B cell (primary cell): Measurements from ENCODE around the gene RGS19. TPM values are rescaled to one million over a fixed set of nuclear protein-coding genes. Genes with fewer than 3 reads are reported as not detected.

ENCODE experiments used
- ATAC-seq: fragments of 200-7000 bp; cut with Tn5 transposase; one replicate; pipeline ENCODE4 v1.10.0; 2021; ENCODE audit warnings: low read depth, mild to moderate bottlenecking, moderate number of reproducible peaks, moderate library complexity
- CTCF ChIA-PET: fragments of 350-600 bp; sonication (Branson Sonifier 250); formaldehyde crosslinking; loops from one replicate; lab custom pipeline; 2021; ENCODE audit warnings: antibody characterized with exemption, inconsistent platforms; lab: Charles Lee
- POLR2A ChIA-PET: fragments of 350-600 bp; sonication (Branson Sonifier 250); formaldehyde crosslinking; loops from one replicate; lab custom pipeline; 2021; ENCODE audit warnings: antibody characterized with exemption; lab: Charles Lee
- DNase-seq: peaks from one replicate; pipeline ENCODE4 v3.0.0; 2013
- H2AFZ ChIP-seq: 2 replicates; pipeline ENCODE4 v1.6.1; 2012; ENCODE audit warnings: mild to moderate bottlenecking, low read depth, low read length; ENCODE audit not compliant: insufficient read depth, poor library complexity, severe bottlenecking
- H3K27ac ChIP-seq, 2 donors: 1 replicate in 1 of 2; 2 replicates in 1 of 2; pipeline ENCODE4 v1.5.1; 2012 to 2013; ENCODE audit warnings: low read length in 2 of 2, mild to moderate bottlenecking in 2 of 2, moderate library complexity in 1 of 2
- H3K27me3 ChIP-seq, 4 experiments: fragments of 200-600 bp in 1 of 4; sonication (generic) in 1 of 4; replicated peaks in 1 of 4; 1 replicate in 2 of 4; 2 replicates in 2 of 4; pipeline versions ENCODE4 v1.6.1 to v1.7.0; 2013 to 2016; ENCODE audit warnings: low read length in 3 of 4, mild to moderate bottlenecking in 2 of 4, mixed read lengths in 1 of 4, moderate library complexity in 1 of 4; ENCODE audit not compliant: insufficient read depth in 4 of 4, control insufficient read depth in 3 of 4; ENCODE audit errors: control extremely low read depth in 1 of 4
- H3K36me3 ChIP-seq, 2 experiments: replicated peaks in 1 of 2; 1 replicate in 1 of 2; 2 replicates in 1 of 2; pipeline versions ENCODE4 v1.6.1 to v1.7.1; 2013; ENCODE audit warnings: low read length in 1 of 2; ENCODE audit not compliant: insufficient read depth in 2 of 2, control insufficient read depth in 1 of 2; ENCODE audit errors: control extremely low read depth in 1 of 2, extremely low read depth in 1 of 2
- H3K4me1 ChIP-seq, 2 donors: fragments of 200-600 bp in 1 of 2; sonication (generic) in 1 of 2; 1 replicate in 1 of 2; 2 replicates in 1 of 2; pipeline versions ENCODE4 v1.5.1 to v1.6.1; 2013 to 2017; ENCODE audit warnings: low read length in 2 of 2; ENCODE audit not compliant: control insufficient read depth in 2 of 2, insufficient read depth in 2 of 2
- H3K4me2 ChIP-seq: replicated peaks from 2 replicates; pipeline ENCODE3; 2012; ENCODE audit warnings: mild to moderate bottlenecking, low read depth, low read length; ENCODE audit not compliant: poor library complexity, severe bottlenecking
- H3K4me3 ChIP-seq, 5 experiments: fragments of 200-600 bp in 1 of 5; sonication (generic) in 1 of 5; 1 replicate in 3 of 5; 2 replicates in 2 of 5; pipeline versions ENCODE4 v1.5.1 to v1.7.0; 2011 to 2016; ENCODE audit warnings: low read length in 4 of 5, mild to moderate bottlenecking in 4 of 5, low read depth in 2 of 5, control low read depth in 1 of 5, moderate library complexity in 1 of 5; ENCODE audit not compliant: insufficient read depth in 1 of 5; ENCODE audit errors: control extremely low read depth in 1 of 5, extremely low read depth in 1 of 5
- H3K79me2 ChIP-seq: fragments of 200-600 bp; sonication (generic); one replicate; pipeline ENCODE4 v1.6.0; 2016; ENCODE audit warnings: low read length; ENCODE audit not compliant: control insufficient read depth, insufficient read depth
- H3K9ac ChIP-seq: fragments of 200-600 bp; sonication (generic); 2 replicates; pipeline ENCODE4 v1.6.1; 2017; ENCODE audit warnings: mild to moderate bottlenecking, low read length, moderate library complexity
- H3K9me3 ChIP-seq, 3 donors: one replicate each; pipeline versions ENCODE4 v1.6.1 to v1.7.1; 2013; ENCODE audit warnings: low read length in 2 of 3; ENCODE audit not compliant: control insufficient read depth in 2 of 3, insufficient read depth in 1 of 3; ENCODE audit errors: control extremely low read depth in 1 of 3
- H4K20me1 ChIP-seq: 2 replicates; pipeline ENCODE4 v1.6.0; 2012; ENCODE audit warnings: mild to moderate bottlenecking, low read length; ENCODE audit not compliant: insufficient read depth, control insufficient read depth, poor library complexity, severe bottlenecking
- H3K27ac Mint-ChIP-seq: one replicate; pipeline ENCODE4 v1.8.0; 2021; ENCODE audit warnings: mixed read lengths
- H3K27me3 Mint-ChIP-seq: one replicate; pipeline ENCODE4 v1.8.0; 2021; ENCODE audit warnings: mixed read lengths
- H3K4me1 Mint-ChIP-seq: one replicate; pipeline ENCODE4 v1.8.0; 2021; ENCODE audit warnings: mixed read lengths
- H3K4me3 Mint-ChIP-seq: one replicate; pipeline ENCODE4 v1.8.0; 2021; ENCODE audit warnings: mixed read lengths
- H3K9me3 Mint-ChIP-seq: one replicate; pipeline ENCODE4 v1.8.0; 2022; ENCODE audit warnings: mixed read lengths; ENCODE audit not compliant: insufficient read depth
- EZH2 ChIP-seq: IDR thresholded peaks from 2 replicates; pipeline ENCODE4 v1.6.1; 2012; ENCODE audit warnings: borderline replicate concordance, low read depth, mild to moderate bottlenecking, moderate library complexity, low read length; ENCODE audit not compliant: insufficient read depth, poor library complexity, severe bottlenecking
- WGBS: methylation state at CpG from one replicate; pipeline ENCODE4 v1.1.5; 2013; ENCODE audit warnings: missing lambda C conversion rate; ENCODE audit not compliant: insufficient coverage; 5-methylcytosine and 5-hydroxymethylcytosine counted together
- intact Hi-C: fragments of 100-400 bp; cut with micrococcal nuclease; formaldehyde crosslinking; loops from one replicate; pipeline ENCODE4 v1.10.0; 2022
- polyA plus RNA-seq: library from polyadenylated mRNA; depleted of rRNA; stranded (reverse); fragments of >200 nt; gene quantifications from 2 replicates; pipeline ENCODE4 v1.2.3, GENCODE V29; 2012
- total RNA-seq, 2 donors: library from RNA; stranded (reverse); fragments of 120-200 nt in 1 of 2; gene quantifications; 1 replicate in 1 of 2; 2 replicates in 1 of 2; pipeline versions ENCODE4 v1.2.3 to v1.2.4, GENCODE V29; 2013 to 2022
- TF ChIP-seq, protein P1 (sequence below): fragments of 200-600 bp; IDR thresholded peaks from one replicate; pipeline ENCODE4 v1.8.0; 2022; ENCODE audit warnings: antibody characterized with exemption, mild to moderate bottlenecking

Gene RGS19
- total and polyA plus RNA-seq, 2 donors (not counting 1 experiment from before 2014, with no cell fraction given): 69.4 to 203 TPM

DNA sequence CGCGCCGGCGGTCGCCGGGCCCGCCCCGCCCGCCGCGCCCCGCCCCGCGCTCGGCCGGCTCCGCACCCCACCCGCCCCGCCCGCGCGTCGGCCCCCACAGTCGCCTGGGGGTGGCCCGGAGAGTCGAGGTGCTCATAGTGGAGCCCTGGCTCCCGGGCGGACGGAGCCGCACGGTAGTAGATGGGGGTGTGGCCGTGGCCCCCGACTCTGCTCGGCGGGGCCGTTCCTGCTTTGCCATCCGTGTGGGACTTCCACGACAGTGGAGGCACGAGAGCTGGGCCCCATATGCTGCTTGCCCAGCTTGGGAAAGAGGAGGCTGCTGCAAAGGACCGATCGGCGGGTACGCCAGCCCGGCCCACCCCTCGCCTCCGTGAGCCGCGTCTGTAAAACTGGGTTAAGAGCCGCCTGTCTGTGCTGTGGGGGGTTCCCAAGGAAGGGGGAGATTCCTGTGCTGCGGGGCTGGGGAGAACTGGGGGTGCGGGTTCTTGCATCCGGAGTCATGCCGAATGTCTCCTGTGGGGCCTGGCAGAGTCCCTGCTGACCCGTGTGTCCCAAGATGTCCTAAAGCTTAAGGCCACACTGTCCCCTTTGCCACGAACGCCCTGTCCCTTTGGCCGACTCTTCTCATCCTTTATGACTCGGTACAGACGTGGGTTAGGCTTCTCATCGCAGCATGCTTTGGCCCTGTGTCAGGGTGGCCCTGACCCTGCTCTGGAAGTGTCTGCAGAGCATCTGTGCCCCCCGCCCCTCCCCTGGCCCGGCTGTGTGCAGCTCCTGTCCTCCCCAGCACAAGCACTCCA, 895 bp upstream of the RGS19 start, which contains the start of gene OPRL1:
OPRL1 (plus strand) TSS at position 70 of the 800 bp plus-strand sequence. CDS start 12,639 bp downstream, outside the sequence.
- Histone ChIP-seq H3K4me2 (peak within 1 kb of the TSS; percentile 96), H3K27ac (peak within 1 kb of the TSS; percentile 77 to 94), H3K9me3 (no peaks in the 10 kb centered on the region), H3K36me3 (peaks cover 0 to 12% of the 10 kb centered on the region in 2 experiments), H2AFZ (peak within 1 kb of the TSS; percentile 65), H3K79me2 (peaks cover 19% of the 10 kb centered on the region), H4K20me1 (peaks cover 49% of the 10 kb centered on the region), H3K4me1 (peaks cover 50 to 73% of the 10 kb centered on the region in 2 donors), H3K9ac (peak within 1 kb of the TSS; percentile 85), H3K27me3 (peaks cover 0 to 11% (median 3%) of the 10 kb centered on the region in 4 experiments), H3K4me3 (peak within 1 kb of the TSS; percentile 80 to 98 (median 96))
- ChIA-PET POLR2A (interaction anchor here (0.9 to 5.5 kb wide), 10 partner anchors 11 to 100 kb away, joined by 3 to 55 read pairs (median 6); partner anchors contain the start of genes SAMD10 and TCEA2), CTCF (interaction anchor here (1.0 to 11.8 kb wide), 10 partner anchors 11 to 100 kb away, joined by 3 to 220 read pairs (median 4); partner anchors contain the start of gene SAMD10)
- ATAC-seq (no peak), DNase-seq (peak; percentile 84)
- intact Hi-C loops: loop anchor here (5.0 kb wide), 1 partner anchor 98 kb away; the partner anchor contains the start of gene PRPF6
- Mint-ChIP-seq H3K4me1 (peaks cover 56% of the 10 kb centered on the region), H3K9me3 (no peaks in the 10 kb centered on the region), H3K27ac (peak within 1 kb of the TSS; percentile 93), H3K27me3 (peaks cover under 1% of the 10 kb centered on the region), H3K4me3 (peak within 1 kb of the TSS; percentile 87)
- 4% methylated on average over 62 of the region's 62 CpGs for WGBS
- TF ChIP-seq, protein P1, sequence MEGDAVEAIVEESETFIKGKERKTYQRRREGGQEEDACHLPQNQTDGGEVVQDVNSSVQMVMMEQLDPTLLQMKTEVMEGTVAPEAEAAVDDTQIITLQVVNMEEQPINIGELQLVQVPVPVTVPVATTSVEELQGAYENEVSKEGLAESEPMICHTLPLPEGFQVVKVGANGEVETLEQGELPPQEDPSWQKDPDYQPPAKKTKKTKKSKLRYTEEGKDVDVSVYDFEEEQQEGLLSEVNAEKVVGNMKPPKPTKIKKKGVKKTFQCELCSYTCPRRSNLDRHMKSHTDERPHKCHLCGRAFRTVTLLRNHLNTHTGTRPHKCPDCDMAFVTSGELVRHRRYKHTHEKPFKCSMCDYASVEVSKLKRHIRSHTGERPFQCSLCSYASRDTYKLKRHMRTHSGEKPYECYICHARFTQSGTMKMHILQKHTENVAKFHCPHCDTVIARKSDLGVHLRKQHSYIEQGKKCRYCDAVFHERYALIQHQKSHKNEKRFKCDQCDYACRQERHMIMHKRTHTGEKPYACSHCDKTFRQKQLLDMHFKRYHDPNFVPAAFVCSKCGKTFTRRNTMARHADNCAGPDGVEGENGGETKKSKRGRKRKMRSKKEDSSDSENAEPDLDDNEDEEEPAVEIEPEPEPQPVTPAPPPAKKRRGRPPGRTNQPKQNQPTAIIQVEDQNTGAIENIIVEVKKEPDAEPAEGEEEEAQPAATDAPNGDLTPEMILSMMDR: no peak
- TF ChIP-seq EZH2: no peak
